ENCODE measurements around the gene SMIM43.

GRCh38 chr4:121769341-121769740, 4.4 kb upstream of the SMIM43 start:
- TF ChIP-seq CTCF (conservative IDR thresholded peaks at IDR 0.05; ENCODE audit: low read depth, low read length), result no peak
- TF ChIP-seq EZH2 (IDR thresholded peaks at IDR 0.05; ENCODE audit: borderline replicate concordance, low read depth, low read length, poor library complexity, severe bottlenecking), result no peak

Data from A673 (cell line).